Progenitor cell of endocrine pancreas (in vitro differentiated cells): ENCODE measurements around the gene SEC22C. TPM values are rescaled to one million over a fixed set of nuclear protein-coding genes. Genes with fewer than 3 reads are reported as not detected.

Source experiments
- DNase-seq: peaks from one replicate; pipeline ENCODE4 v3.0.0; 2021; ENCODE audit warnings: low spot score; ENCODE audit not compliant: unreplicated experiment
- H3K27ac Mint-ChIP-seq: 2 replicates; pipeline ENCODE4 v1.8.0; 2021; ENCODE audit warnings: mild to moderate bottlenecking, moderate library complexity, mixed read lengths
- H3K27me3 Mint-ChIP-seq: 2 replicates; pipeline ENCODE4 v1.8.0; 2021; ENCODE audit warnings: mixed read lengths
- H3K36me3 Mint-ChIP-seq: 2 replicates; pipeline ENCODE4 v1.8.0; 2022; ENCODE audit warnings: mixed read lengths; ENCODE audit not compliant: insufficient read depth
- H3K4me1 Mint-ChIP-seq: 2 replicates; pipeline ENCODE4 v1.8.0; 2021; ENCODE audit warnings: low read depth, mixed read lengths
- H3K4me3 Mint-ChIP-seq: 2 replicates; pipeline ENCODE4 v1.8.0; 2021; ENCODE audit warnings: low read depth, mild to moderate bottlenecking, moderate library complexity, mixed read lengths
- H3K9me3 Mint-ChIP-seq: 2 replicates; pipeline ENCODE4 v1.8.0; 2021; ENCODE audit warnings: low read depth, mixed read lengths
- total RNA-seq: library from RNA; stranded (reverse); gene quantifications from 2 replicates; pipeline ENCODE4 v1.2.1, GENCODE V29; 2021
- TF ChIP-seq, protein P1 (sequence below): fragments of 200-600 bp; sonication (generic); IDR thresholded peaks from one replicate; pipeline ENCODE4 v1.5.0; 2021; ENCODE audit warnings: antibody characterized with exemption, mild to moderate bottlenecking; ENCODE audit not compliant: unreplicated experiment

SEC22C gene
- total RNA-seq, 1 donor from 2014 or later, result 40.2 TPM

DNA sequence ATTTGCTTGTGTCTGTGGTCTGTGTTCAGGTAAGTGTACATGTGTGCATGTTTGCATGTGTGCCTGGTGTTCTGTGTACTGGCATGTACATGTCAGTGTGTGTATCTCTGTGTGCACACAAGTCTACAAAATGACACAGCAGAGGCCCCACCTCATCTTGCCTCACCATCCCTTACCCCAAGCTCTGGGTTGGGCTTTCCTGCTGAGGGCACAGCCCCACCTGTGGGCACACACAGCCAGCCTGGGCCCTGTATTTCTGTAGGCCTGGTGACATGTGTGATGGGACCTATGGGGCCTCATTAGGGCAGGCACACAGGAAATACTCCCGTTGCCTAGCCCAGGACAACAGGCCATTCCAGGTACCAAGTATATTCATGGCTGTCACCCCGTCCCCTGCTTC, 65.8 kb downstream of the SEC22C start:
- no peaks in the 10 kb centered on the region for H3K9me3 Mint-ChIP-seq
- H3K4me3 Mint-ChIP-seq, result no peak overlapping the region
- H3K27me3 Mint-ChIP-seq, result peaks cover 6% of the 10 kb centered on the region
- no peak for DNase-seq
- H3K27ac Mint-ChIP-seq, result no peak overlapping the region
- peaks cover 5% of the 10 kb centered on the region for H3K4me1 Mint-ChIP-seq
- TF ChIP-seq, protein P1, sequence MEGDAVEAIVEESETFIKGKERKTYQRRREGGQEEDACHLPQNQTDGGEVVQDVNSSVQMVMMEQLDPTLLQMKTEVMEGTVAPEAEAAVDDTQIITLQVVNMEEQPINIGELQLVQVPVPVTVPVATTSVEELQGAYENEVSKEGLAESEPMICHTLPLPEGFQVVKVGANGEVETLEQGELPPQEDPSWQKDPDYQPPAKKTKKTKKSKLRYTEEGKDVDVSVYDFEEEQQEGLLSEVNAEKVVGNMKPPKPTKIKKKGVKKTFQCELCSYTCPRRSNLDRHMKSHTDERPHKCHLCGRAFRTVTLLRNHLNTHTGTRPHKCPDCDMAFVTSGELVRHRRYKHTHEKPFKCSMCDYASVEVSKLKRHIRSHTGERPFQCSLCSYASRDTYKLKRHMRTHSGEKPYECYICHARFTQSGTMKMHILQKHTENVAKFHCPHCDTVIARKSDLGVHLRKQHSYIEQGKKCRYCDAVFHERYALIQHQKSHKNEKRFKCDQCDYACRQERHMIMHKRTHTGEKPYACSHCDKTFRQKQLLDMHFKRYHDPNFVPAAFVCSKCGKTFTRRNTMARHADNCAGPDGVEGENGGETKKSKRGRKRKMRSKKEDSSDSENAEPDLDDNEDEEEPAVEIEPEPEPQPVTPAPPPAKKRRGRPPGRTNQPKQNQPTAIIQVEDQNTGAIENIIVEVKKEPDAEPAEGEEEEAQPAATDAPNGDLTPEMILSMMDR, result no peak
- no peaks in the 10 kb centered on the region for H3K36me3 Mint-ChIP-seq

DNA sequence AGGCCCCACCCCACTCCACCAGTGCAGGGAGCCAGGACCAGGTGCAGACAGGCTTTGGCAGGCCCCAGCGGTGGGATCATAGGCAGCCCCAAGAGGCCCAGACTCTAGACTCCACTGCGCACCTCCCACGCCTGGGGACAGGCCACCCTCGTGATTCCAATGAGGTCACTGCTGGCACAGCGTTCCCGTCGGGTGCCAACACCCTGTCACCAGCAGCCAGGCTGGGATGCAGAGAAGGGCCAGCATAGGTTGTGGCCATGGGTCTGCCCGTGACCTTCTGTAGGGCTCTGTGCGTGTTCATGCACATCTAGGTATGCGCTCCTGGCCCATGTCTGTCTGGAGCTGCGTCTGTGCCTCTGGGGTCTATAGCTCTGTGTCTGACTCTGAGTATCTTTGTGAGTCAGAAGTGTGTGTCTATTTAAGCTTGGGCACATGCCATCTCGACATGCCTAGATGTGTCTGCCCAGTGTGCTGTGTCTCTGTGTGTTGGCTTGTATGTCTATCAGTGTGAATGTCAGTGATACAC, 66.3 kb downstream of the SEC22C start:
- H3K36me3 Mint-ChIP-seq, result no peaks in the 10 kb centered on the region
- H3K27me3 Mint-ChIP-seq, result peaks cover 5% of the 10 kb centered on the region
- TF ChIP-seq, protein P1, result no peak
- no peaks in the 10 kb centered on the region for H3K9me3 Mint-ChIP-seq
- no peak overlapping the region for H3K4me3 Mint-ChIP-seq
- H3K4me1 Mint-ChIP-seq, result peaks cover 5% of the 10 kb centered on the region
- DNase-seq, result no peak
- H3K27ac Mint-ChIP-seq, result no peak overlapping the region

DNA sequence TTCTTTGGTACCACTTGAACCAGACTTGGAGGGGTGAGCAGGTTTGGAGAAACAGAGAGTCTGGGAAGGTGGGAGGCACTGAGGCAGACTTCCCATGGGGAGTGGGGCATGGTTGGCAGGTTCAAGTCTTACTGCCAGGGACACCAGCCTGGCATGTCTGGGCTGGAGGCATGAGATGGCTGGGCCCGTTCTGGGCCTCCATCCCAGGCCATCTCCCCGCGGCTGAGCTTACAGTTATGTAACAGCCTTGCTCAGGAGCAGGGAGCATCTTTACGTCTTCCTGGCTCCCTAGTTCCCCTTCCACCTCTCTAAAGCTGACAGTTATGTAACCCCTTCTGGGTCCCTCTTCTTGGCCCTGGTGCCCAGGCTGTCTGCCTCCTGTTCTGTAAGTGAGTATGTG, 66.9 kb downstream of the SEC22C start:
- Mint-ChIP-seq H3K36me3 (no peaks in the 10 kb centered on the region), H3K27ac (no peak overlapping the region), H3K27me3 (peaks cover 6% of the 10 kb centered on the region), H3K4me1 (peaks cover 8% of the 10 kb centered on the region), H3K9me3 (no peaks in the 10 kb centered on the region), H3K4me3 (no peak overlapping the region)
- TF ChIP-seq, protein P1, result no peak
- DNase-seq, result no peak

DNA sequence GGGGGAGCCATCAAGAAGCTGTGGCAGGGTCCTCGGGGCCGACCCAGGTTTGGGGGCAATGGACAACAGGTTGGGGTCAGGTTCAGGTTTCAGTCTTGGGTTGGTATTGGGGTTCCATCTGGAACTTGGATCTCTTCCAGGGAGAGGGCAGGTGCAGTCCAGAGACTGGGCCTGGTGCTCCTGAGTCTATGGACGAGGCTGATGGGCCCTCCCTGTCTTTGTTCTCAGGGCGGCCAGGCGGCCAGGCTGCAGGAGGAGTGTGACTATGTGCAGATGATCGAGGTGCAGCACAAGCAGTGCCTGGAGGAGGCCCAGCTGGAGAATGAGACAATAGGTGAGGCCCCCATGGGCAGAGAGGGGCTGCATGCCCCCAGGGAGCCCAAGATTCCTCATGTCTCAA, 68.2 kb downstream of the SEC22C start:
- H3K27me3 Mint-ChIP-seq, result peaks cover 9% of the 10 kb centered on the region
- peaks cover 7% of the 10 kb centered on the region for H3K4me1 Mint-ChIP-seq
- no peaks in the 10 kb centered on the region for H3K36me3 Mint-ChIP-seq
- no peak for DNase-seq
- TF ChIP-seq, protein P1, result no peak
- no peak overlapping the region for H3K27ac Mint-ChIP-seq
- H3K4me3 Mint-ChIP-seq, result no peak overlapping the region
- H3K9me3 Mint-ChIP-seq, result no peaks in the 10 kb centered on the region

DNA sequence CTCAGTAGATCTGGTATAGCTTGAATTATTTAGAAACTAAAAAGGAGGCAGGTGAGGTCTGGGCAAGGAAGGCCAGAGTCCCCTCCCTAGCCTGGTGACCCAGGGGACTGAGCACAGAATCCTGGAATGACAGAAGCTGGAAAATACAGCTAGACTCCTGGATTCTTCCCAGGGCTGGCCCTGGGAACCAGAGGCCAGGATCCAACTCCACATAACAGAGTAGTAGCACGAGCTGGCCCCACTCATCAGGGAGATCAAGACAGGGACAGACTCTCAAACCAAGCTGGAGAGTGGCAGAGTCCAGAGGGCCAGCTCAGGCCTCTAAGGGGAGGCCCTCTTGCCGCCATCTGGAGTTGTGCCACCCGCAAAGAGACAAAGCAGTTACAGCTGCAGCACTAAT, 68.6 kb downstream of the SEC22C start:
- peaks cover 10% of the 10 kb centered on the region for H3K27me3 Mint-ChIP-seq
- no peaks in the 10 kb centered on the region for H3K9me3 Mint-ChIP-seq
- H3K4me1 Mint-ChIP-seq, result peaks cover 8% of the 10 kb centered on the region
- no peaks in the 10 kb centered on the region for H3K36me3 Mint-ChIP-seq
- DNase-seq, result no peak
- TF ChIP-seq, protein P1, result no peak
- H3K27ac Mint-ChIP-seq, result no peak overlapping the region
- no peak overlapping the region for H3K4me3 Mint-ChIP-seq
